NCI-H2107 (cell line): ENCODE results near the gene MAGI3.
"Not testable (repeated sequence)": the region's sequence is repeated elsewhere in the genome, so short reads cannot be mapped to it uniquely, and the experiment has no call there.

ENCODE experiments used
- DNase-seq: peaks from one replicate; lab custom pipeline; 2025; lab: John Stamatoyannopoulos, UW

Gene MAGI3

DNA sequence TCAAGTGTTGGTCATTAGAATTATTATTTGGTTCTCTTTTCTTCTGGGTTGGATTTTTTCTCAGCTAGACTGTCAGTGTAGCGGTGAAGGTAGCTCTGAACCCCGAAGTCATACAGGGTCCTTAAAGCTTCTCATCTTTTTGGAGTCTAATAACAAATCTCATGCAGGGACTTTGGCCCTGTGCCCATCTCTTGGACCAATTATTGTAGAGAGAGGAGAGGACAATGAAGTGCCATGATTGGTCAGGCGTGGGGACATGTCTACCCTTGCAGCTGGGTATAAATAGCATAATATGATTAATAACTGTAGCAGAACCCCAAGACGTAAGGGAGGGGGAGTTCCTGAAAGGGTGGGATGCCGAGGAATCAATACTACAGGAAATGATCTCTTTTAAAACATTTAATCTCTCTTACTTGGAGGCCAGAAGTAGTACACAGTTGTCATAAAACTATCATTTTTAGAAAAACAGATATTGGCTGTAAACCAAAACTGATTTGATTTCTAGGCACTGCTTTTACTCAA lies 8.8 kb downstream of the MAGI3 start:
- no peak for DNase-seq

DNA sequence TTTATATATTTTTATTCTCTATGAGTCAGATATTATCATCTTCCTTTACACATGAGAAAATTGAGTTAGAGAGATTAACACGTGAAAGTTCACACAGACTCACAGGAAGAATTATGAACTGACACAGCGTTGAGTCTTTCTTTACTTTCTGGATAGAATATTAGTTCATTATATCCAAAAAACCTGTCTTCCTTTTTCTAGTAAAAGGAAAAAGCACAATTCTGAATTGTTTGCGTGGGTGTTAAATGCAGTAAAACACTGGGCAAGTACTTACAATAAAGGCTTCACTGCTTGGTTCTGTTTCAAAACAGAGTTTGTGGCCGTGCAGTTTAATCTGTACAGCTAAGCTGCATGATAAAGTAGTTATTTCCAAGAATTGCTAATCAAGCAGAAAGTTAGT lies 10.8 kb downstream of the MAGI3 start:
- no peak for DNase-seq

DNA sequence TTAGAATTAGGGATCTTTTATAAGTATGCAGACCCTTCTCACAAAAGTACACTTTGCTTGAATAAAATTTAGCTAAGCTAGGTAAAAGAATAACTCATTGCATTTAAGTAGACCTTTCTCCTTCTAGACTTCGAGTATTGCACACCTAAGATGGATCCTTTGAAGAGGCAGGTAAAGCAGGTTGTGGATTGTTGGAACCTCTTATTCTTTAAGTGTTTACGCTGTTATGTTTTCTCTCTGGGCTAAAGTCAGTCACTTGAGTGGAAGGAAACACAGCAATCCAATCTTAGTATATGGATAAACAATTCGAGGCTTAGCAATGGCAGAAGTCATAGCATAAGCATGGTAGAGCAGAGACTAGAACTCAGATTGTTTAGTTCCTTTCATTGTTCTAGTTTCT lies 11.4 kb downstream of the MAGI3 start:
- DNase-seq: no peak

DNA sequence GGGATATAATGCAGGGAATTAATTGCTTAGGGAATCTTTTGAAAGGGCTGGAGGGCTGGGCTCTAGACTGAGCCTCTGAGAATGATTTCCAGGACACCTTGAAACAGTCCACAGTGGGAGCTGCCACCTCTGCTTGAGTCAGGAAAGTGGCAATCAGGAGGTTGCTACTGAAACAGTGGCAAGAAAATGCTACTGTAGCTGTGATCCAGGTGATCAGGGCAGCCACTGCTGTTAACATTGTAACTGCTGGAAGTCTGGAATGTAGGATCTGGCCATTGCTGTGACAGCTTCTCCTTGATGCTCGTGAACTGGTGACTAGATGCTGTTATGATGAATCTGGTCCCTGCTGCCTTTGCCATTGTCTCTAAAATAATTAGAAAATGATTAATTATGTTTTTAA lies 12.8 kb downstream of the MAGI3 start:
- no peak for DNase-seq

DNA sequence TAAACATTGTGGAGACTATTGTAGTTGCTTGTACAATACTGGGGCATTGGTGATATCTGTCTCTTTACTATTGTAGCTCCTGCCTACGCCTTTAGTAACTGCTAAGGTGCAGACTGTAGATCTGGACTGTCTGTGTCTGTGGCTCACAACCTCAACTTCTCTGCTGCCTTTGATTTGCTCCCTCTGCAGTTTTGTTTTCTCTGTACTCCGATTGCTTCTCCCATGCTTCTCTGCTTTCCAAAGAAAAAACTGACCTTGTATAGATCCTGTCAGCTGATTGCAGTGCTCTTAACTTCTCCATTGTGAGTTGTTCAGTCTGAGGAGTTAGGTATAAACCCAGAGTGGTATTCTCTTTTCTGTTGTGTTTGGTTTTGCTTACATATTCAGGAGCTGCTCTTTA lies 15.3 kb downstream of the MAGI3 start:
- DNase-seq: no peak

DNA sequence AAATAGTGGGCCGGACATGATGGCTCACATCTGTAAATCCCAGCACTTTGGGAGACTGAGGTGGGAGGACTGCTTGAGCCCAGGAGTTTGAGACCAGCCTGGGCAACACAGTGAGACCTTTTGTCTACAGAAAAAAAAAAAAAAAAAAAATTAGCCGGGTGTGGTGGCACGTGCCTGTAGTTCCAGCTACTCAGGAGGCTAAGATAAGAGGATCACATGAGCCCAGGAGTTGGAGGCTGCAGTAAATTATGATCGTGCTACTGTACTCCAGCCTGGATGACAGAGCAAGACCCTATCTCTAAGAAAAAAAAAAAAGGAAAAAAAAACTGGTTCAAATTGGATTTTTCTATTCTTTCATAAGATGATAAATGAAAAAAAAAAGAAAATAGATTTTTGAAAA lies 15.8 kb downstream of the MAGI3 start:
- DNase-seq: not testable (repeated sequence)

DNA sequence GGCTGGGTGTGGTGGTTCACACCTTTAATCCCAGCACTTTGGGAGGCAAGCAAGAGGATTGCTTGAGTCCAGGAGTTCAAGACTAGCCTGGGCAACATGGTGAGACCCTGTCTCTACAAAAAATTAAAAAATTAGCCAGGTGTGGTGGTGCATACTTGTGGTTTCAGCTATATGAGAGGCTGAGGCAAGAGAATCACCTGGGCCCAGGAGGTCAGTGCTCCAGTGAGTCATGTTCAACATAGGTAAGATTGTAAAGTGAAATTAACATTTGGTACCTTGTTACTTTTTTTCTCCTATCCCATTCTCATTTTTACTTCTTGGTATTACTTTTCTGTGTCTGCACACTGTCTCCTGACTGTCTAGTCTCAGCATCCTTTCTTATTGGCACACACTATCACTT lies 19.0 kb downstream of the MAGI3 start:
- DNase-seq: no peak

DNA sequence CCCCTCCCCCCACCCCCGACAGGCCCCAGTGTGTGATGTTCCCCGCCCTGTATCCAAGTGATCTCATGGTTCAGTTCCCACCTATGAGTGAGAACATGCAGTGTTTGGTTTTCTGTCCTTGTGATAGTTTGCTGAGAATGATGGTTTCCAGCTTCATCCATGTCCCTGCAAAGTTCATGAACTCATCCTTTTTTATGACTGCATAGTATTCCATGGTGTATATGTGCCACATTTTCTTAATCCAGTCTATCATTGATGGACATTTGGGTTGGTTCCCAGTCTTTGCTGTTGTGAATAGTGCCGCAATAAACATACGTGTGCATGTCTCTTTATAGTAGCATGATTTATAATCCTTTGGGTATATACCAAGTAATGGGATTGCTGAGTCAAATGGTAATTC lies 21.7 kb downstream of the MAGI3 start:
- not testable (repeated sequence) for DNase-seq

DNA sequence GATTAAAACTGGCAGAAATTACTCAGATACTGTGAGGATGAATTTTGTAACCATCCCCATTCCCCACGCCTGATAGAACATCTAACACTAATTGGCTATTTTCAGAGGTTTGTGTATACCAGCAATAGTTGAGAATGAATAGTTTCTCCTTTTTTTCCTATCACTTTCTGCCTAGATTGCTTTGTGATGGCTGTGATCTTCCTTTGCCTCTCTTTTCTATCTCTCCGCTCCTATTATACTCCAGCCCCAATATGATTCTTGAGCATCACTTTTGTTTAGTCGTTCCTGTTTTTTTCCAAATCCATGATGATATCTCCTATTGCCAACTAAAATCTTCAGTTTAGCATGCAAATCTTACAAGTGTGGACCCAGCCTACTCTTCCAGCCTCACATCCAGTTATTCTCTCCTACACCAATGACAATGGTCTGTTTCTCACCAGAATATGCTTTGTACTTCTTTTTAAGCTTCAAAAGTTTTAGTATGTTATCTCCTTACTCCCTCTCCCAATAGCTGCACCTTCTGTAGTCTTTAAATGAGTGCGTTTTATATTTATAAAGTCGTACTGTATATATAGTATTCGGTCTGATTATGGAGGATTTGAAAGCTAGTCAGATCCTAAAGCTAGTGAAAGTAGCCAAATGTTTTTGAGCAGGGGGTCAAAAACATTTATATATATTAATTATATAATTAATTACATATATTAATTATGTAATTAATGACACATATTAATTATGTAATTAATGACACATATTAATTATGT lies 25.2 kb downstream of the MAGI3 start:
- DNase-seq: no peak

DNA sequence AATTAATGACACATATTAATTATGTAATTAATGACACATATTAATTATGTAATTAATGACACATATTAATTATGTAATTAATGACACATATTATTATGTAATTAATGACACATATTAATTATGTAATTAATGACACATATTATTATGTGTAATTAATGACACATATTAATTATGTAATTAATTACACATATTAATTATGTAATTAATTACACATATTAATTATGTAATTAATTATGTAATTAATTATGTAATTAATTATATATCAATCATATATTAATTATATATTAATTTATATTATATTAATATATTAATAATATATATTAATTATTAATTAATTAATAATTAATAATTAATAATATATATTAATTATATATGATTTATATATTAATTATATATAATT lies 25.8 kb downstream of the MAGI3 start:
- DNase-seq: not testable (repeated sequence)

DNA sequence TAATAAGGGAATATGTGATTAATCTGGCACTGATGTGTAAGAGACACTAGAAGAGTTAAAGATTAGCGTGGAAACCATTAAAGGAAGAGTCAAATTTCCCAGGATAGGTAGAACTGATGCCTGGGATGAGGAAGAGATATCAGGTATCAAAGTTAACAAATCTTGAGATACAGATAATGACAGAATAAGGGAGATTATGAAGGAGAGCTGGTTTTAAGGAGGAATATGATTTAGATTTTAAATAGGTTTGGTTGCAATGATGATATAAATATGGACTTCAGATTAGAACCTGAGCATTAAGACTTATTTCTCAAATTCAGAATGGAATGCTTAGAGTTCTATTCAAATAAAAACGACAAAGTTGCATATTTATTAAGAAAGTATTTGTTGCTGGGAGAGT lies 26.2 kb downstream of the MAGI3 start:
- no peak for DNase-seq

DNA sequence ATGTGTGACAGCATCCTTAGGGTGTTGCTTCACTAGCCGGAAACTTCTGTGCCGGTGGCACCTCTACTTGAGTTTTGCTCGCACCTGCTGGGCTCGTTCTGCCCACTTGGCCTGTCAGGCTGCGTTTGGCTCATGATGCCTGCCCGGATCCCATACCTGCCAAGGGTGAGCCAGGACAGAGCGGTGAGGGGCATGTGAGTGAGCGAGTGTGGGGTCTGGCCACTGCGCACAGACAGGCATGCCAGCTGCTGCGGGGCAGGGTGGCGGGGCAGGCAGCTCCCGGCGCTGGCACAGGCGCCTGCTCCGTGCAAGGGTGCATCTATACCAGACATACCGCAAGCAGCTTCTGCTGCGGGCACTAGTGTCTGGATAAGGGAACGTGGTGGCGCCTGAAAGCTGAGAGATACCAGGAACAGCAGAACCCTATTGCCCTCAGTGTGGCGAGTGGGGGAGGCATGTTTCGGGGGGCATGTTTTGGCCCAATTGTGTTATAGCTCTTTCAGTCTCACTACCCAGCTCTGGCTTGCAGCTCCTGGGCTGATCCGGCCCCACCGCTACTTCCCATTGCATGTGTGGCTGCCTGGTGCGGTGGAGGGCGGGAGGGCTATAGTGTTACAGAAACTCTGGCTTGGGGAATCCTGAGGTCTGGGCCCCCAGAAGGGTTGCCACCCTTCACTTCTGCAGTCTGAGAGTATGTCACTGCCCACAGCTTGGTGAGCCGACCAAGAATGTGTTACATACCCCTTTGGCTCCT lies 32.2 kb downstream of the MAGI3 start:
- no peak for DNase-seq

DNA sequence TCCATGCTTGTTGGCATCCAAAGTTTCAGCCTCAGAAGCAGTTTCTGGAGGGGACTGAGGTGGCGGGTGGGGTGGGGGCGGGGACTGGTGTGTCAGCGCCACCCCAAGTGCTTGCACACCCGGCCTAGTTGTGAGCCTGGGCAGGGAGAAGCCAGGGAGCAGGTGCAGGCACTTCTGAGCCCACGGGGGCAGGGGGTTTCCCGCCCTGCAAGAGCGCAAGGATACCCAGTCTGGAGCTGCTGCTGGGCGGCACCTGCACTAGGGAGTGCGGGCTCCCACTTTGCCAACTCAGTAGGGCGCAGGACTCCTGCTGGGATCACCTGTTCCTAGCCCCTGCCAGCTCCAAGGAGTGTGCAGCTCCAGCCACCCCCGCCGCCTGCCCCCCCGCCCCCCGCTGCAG lies 33.5 kb downstream of the MAGI3 start:
- no peak for DNase-seq

DNA sequence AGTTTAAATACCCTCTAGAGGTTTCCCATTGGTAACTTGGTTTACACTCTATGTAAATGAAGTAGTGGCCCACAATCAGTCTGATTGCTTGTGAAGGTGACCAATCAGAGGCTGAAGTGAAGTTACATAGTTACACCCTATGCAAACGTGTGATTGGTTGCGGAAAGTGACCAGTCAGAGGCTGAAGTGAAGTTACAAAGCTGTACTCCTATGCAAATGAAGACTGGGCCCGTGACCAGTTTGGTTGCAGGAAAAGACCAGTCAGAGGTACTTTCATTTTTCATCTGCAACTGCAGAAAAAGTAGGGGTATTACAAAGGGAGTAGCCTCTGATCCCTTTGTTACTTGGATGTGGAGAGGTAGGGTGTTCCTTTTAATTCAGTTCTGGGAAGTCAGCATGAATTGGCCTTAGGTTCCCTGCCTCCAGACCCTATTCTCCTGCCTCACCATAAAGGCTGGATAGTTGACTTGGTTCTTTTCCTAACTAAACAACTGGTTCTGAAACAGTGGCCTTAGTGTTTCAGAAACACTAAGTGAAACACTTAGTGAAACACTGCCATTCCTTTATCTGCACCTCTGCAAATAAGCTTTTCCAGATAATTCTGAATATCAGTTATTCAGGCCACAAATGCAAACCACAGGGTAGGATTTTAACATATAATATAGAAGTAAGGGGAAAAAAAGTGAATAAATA lies 39.3 kb downstream of the MAGI3 start:
- DNase-seq: no peak

DNA sequence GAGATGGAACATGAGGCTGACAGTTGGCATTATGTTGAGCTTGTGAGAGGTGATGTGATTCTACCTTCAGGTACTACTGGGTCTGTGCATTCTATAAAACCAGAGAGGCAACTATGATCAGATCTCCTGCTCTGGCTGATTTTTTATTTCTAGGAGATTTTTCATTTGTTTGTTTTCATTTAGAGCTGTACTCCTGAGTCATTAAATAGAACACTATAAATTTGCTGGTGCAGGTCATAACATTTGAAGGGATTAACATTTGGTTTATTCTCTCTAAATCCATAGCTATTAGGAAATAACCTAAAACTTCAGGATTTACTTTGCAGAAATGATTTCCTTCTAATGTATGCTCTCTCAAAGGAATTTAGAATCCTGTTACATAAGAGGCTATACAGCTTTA lies 42.9 kb downstream of the MAGI3 start:
- DNase-seq: no peak

DNA sequence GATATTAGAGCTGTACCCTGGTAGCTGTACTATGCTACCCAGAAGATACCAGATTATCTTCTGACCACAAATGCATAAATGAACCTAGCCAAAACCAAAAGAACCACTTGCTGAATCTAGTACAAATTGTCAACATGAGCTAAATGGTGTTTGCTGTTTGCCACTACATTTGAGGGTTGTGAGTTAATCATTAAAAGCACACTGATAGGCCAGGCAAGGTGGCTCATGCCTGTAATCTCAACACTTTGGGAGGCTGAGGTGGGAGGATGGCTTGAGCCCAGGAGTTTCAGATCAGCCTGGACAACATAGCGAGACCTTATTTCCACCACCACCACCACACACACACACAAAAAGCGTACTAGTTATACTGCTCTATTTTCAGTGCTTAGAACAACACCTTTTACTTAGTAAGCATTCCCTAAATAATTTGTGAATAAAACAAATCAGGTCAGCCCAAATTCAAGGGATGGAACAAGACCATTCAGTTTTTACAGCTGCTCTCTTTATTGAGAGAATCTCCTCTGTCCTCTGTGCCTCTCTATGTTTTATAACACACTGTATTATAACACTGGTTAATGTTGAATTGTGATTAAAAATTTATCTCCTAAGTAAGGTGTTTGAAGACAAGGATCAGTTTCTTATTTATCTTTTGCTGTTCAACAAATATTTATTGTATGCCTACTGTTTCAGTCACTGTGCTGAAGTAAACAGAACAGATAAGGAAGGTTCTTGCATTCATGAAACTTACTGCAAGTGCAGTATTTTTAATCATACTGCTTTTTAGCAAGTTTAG lies 44.0 kb downstream of the MAGI3 start:
- no peak for DNase-seq

DNA sequence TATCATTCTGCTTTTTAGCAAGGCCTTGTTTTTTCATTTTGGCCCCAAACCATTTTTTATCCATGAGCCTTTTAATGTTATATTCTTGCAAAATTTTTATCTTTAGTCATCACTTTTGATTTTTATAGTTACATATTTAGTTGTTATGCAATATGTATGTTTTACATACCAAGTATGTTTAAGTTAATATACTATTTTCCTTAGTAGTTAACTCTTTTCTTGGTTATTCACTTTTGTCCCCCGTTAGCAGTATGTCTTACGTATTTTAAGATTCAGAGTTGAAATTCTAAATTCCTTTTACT lies 44.5 kb downstream of the MAGI3 start:
- no peak for DNase-seq

DNA sequence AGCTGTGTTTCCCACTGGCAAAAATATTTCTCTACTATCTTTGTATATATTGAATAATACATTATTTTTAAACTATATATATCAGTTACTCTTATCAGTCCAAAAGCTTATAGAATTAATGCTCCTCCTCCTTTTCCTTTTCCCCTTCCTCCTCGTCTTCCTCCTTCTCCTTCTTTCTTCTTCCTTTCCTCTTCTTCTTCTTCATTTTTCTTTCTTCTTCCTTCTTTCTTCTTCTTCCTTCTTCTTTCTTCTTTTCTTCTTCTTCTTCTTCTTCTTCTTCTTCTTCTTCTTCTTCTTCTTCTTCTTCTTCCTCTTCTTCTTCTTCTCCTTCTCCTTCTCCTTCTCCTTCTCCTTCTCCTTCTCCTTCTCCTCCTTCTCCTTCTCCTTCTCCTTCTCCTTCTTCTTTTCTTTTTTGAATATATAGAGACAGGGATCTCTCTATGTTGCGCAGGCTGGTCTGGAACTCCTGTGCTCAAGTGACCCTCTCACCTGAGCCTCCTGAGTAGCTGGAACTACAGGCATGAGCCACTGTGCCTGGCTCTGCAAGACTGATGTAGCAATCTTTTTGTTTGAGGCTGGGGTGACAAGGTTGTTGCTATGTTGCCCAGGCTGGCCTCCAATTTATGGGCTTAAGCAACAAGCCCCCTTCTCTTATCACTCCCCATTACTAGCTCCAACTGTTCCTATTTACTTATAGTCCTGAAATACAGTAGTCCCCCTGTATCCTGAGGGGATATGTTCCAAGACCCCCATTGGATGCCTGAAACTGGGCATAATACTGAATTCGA lies 47.4 kb downstream of the MAGI3 start:
- no peak for DNase-seq

DNA sequence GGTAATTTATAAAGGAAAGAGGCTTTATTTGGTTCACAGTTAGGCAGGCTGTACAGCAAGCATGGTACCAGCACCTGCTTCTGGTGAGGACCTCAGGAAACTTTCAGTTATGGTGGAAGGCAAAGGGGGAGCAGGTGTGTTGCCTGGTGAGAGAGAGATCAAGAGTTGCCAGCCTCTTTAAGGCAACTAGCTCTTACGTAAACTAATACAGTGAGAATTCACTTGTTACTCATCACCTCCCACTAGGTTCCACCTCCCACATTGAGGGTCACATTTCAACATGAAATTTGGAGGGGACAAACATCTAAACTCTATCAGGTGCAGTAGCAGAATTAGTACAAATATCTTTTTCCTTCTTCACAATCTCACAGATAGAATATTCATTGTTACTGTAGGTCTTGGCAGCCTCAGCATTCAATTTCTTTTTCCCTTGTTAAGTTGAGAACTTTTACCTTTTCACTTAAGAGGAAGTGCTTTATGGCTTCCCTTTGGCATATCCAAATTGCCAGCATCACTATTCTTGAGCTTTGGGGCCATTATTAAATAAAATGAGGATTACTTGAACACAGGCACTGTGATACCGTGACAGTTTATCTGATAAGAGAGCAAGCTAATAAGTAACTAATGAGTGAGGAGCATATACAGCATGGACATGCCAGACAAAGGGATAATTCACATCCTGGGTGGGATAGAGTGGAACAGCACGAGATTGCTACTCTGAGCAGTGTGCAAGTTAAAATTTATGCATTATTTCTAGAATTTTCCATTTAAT lies 48.4 kb downstream of the MAGI3 start:
- no peak for DNase-seq

DNA sequence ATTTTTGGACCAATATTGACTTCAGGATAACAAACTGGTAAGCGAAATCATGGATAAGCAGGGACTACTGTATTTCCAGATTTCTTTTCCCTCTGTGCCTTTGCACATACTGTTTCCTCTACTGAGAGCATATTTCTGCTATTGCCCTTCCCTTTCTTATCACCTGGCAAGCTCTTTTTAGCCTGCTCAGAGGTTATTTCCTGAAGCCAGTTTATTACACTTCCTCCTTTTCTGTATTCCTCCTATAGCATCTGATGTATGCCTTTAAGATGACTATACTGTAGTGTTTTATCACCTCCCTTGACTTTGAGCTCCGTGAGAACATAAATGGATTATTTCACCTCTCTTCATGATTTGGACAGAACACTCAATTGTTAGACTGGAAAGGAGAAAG lies 49.0 kb downstream of the MAGI3 start:
- DNase-seq: no peak

DNA sequence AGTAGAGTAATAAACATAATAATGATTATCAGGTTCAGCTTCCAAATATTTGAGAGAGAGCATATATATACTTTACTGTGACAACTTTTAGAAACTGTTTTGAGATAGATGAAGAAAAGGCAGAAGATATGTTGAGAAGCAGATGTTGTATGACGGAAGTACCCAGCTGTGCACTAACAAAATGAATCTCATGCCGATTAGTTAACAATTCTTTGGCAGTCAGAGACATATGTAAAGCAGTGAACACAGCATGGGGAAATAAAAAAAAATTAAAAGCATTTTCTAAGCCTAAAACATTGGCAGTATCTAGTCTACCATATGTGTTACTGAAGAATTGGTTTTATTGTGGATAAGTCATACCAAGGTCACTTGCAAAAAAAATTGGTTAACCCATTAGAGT lies 51.8 kb downstream of the MAGI3 start:
- no peak for DNase-seq
